Urothelium cell line (cell line): ENCODE data around the gene SUDS3.

ENCODE experiments used
- DNase-seq: peaks from one replicate; pipeline ENCODE4 v3.0.0; 2011; ENCODE audit warnings: low spot score, mixed read lengths
- FAIRE-seq: peaks from 2 replicates; lab custom pipeline; 2011; peaks lifted over from hg19 to GRCh38; lab: Jason Lieb, UNC

The SUDS3 gene

GRCh38 chr12:118439068-118439467 lies 62.7 kb downstream of the SUDS3 start:
- DNase-seq (no peak), FAIRE-seq (no peak)

DNA sequence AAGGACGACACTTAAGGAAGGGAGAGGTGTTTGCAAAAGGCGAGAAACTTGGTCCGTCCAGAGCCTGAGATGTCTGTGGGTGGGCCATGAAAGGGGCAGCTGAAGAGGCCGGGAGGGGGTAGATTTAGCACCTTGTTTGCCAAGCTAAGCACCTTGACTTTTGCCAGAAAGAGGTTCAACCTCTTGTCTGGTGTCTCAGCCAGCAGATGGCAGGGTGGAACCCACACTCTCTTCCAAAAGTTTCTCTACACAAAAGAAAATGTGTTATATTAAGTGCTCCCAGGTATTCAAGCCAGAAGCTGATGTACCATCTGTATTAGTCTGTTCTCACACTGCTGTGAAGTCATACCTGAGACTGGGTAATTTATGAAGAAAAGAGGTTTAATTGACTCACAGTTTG lies 69.9 kb downstream of the SUDS3 start:
- no peak for FAIRE-seq
- no peak for DNase-seq

- FAIRE-seq (no peak), DNase-seq (no peak)
Measured at GRCh38 chr12:118447181-118447580, 70.8 kb downstream of the SUDS3 start.

- DNase-seq (no peak), FAIRE-seq (no peak)
Measured at GRCh38 chr12:118448341-118448740, 72.0 kb downstream of the SUDS3 start.

DNA sequence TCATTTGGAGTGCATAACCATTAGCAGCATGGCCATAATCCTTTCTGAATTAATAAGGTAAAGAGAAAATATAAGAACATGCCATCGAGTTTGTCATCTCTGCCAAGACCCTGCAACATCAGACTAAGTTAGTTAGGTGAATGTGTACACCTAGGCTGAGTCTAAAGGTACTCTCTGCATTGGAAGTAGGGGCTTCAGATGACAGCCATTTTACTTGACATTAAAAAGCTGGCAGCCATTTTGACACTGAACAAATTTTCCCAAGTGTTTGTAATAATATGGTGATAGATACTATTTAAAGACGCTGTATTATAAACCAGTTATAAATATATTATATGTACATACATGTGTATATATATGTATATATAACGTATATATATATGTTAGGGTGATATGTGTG lies 79.0 kb downstream of the SUDS3 start:
- DNase-seq, result no peak
- FAIRE-seq, result no peak

- DNase-seq (no peak), FAIRE-seq (no peak)
Measured at GRCh38 chr12:118456741-118457140, 80.4 kb downstream of the SUDS3 start.

- DNase-seq, result no peak
- FAIRE-seq, result no peak
Measured at GRCh38 chr12:118459110-118459509, 82.8 kb downstream of the SUDS3 start.

DNA sequence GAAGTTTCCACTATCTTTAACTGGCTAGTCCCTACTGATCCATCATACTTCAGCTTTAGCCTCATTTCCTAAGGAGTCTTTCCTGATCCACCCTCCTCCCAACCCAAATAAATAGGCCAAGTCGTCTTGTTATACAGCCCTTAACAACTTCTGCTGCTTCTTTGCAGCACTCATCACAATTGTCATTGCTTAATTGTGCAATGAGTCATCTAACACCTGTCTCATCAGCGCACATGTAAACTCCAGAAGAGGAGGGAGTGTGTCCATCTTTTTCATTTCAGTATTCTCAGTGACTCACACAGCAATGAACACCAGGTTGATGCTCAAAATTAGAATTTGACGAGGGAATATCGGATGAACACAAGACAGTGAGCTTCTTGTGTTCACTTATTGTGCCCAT lies 87.3 kb downstream of the SUDS3 start:
- DNase-seq, result no peak
- no peak for FAIRE-seq

DNA sequence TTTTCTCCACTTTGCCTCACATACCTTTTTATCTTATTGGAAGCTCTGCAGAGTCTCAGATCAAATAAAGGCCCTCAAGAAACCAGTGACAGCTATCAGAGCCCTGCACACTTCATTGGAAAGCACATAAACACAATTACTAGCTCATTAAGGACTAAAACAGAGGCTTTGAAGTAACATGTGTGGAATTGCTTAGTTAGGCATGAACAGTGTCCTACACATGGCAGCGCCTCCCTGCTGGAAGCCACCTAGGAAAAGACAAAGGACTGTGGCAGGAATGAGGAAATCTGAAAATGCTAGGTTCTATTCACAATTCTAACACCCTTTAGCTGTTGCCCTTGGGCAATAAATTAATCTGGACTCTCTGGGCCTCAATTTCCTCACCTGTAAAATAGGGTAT lies 89.4 kb downstream of the SUDS3 start:
- FAIRE-seq, result no peak

More for the DNA sequence above, 89.4 kb downstream of the SUDS3 start:
- no peak for DNase-seq
